Osteoblast (primary cell): ENCODE measurements around the gene LGALS7B. TPM values are rescaled to one million over a fixed set of nuclear protein-coding genes. Genes with fewer than 3 reads are reported as not detected.

ENCODE experiments used
- DNase-seq: peaks from one replicate; pipeline ENCODE4 v3.0.0; 2011; ENCODE audit warnings: low spot score, mixed read lengths; ENCODE audit not compliant: insufficient read length; ENCODE audit errors: missing footprints
- H2AFZ ChIP-seq: 2 replicates; pipeline ENCODE4 v1.6.0; 2011; ENCODE audit warnings: mild to moderate bottlenecking, low read length
- H3K27ac ChIP-seq: 2 replicates; pipeline ENCODE4 v1.5.1; 2011; ENCODE audit warnings: mild to moderate bottlenecking, low read depth, low read length, moderate library complexity
- H3K27me3 ChIP-seq: 2 replicates; pipeline ENCODE4 v1.6.0; 2012; ENCODE audit warnings: mild to moderate bottlenecking, control low read depth, inconsistent platforms, low read length, moderate library complexity; ENCODE audit not compliant: insufficient read depth
- H3K36me3 ChIP-seq: 2 replicates; pipeline ENCODE4 v1.5.1; 2011; ENCODE audit warnings: mild to moderate bottlenecking, low read length, control low read depth, moderate library complexity; ENCODE audit not compliant: insufficient read depth
- H3K4me1 ChIP-seq: 2 replicates; pipeline ENCODE4 v1.5.1; 2011; ENCODE audit warnings: mild to moderate bottlenecking, low read length, control low read depth, moderate library complexity; ENCODE audit not compliant: insufficient read depth
- H3K4me2 ChIP-seq: 2 replicates; pipeline ENCODE4 v1.6.0; 2011; ENCODE audit warnings: mild to moderate bottlenecking, low read length; ENCODE audit not compliant: insufficient read depth
- H3K4me3 ChIP-seq: fragments of 200-600 bp; sonication (generic); 3 replicates; pipeline ENCODE4 v1.5.1; 2012; ENCODE audit warnings: mild to moderate bottlenecking, low read length, inconsistent platforms; ENCODE audit not compliant: insufficient read depth
- H3K79me2 ChIP-seq: 2 replicates; pipeline ENCODE4 v1.6.0; 2012; ENCODE audit warnings: mild to moderate bottlenecking, low read length, control low read depth, inconsistent platforms; ENCODE audit not compliant: insufficient read depth
- H3K9me3 ChIP-seq: 2 replicates; pipeline ENCODE4 v1.5.1; 2011; ENCODE audit warnings: low read depth, low read length, control low read depth
- H4K20me1 ChIP-seq: 2 replicates; pipeline ENCODE4 v1.6.0; 2012; ENCODE audit warnings: mild to moderate bottlenecking, low read length, control low read depth; ENCODE audit not compliant: insufficient read depth
- total RNA-seq: library from RNA; depleted of rRNA; stranded (reverse); fragments of >200 nt; gene quantifications from 2 replicates; pipeline ENCODE4 v1.2.3, GENCODE V29; 2012
- TF ChIP-seq, protein P1 (sequence below): IDR thresholded peaks from 2 replicates; pipeline ENCODE4 v1.5.1; 2011; ENCODE audit warnings: mild to moderate bottlenecking, low read depth, low read length, moderate library complexity; ENCODE audit errors: extremely low read depth

Gene LGALS7B
- total RNA-seq, 1 donor = not detected

DNA sequence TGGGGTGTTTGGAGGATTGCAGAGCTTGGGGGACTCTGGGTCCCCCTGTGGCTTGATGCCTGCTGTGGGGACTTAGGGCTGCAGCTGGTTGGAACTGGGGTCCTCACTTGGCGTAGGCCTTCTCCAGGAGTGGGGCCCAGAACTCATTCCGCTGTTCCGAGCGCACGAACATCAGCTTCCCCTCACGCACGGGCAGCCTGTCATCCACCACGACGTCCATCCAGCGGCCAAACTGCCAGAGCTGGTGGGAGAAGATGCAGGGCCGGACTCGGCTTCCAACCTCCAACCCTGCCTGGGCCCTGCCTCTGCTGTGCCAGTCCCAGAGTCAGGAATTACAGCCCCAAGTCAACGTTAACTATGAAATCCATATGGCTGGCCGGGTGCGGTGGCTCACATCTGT, 47.3 kb upstream of the LGALS7B start:
- no peaks in the 10 kb centered on the region for H3K36me3 ChIP-seq
- no peak overlapping the region for H3K4me2 ChIP-seq
- H3K9me3 ChIP-seq = no peaks in the 10 kb centered on the region
- H3K79me2 ChIP-seq = no peaks in the 10 kb centered on the region
- no peak overlapping the region for H2AFZ ChIP-seq
- H3K27me3 ChIP-seq = no peaks in the 10 kb centered on the region
- no peaks in the 10 kb centered on the region for H3K4me1 ChIP-seq
- peak; percentile 76 for DNase-seq
- H3K4me3 ChIP-seq = no peak overlapping the region
- TF ChIP-seq, protein P1, sequence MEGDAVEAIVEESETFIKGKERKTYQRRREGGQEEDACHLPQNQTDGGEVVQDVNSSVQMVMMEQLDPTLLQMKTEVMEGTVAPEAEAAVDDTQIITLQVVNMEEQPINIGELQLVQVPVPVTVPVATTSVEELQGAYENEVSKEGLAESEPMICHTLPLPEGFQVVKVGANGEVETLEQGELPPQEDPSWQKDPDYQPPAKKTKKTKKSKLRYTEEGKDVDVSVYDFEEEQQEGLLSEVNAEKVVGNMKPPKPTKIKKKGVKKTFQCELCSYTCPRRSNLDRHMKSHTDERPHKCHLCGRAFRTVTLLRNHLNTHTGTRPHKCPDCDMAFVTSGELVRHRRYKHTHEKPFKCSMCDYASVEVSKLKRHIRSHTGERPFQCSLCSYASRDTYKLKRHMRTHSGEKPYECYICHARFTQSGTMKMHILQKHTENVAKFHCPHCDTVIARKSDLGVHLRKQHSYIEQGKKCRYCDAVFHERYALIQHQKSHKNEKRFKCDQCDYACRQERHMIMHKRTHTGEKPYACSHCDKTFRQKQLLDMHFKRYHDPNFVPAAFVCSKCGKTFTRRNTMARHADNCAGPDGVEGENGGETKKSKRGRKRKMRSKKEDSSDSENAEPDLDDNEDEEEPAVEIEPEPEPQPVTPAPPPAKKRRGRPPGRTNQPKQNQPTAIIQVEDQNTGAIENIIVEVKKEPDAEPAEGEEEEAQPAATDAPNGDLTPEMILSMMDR = no peak
- no peaks in the 10 kb centered on the region for H4K20me1 ChIP-seq
- H3K27ac ChIP-seq = no peak overlapping the region

DNA sequence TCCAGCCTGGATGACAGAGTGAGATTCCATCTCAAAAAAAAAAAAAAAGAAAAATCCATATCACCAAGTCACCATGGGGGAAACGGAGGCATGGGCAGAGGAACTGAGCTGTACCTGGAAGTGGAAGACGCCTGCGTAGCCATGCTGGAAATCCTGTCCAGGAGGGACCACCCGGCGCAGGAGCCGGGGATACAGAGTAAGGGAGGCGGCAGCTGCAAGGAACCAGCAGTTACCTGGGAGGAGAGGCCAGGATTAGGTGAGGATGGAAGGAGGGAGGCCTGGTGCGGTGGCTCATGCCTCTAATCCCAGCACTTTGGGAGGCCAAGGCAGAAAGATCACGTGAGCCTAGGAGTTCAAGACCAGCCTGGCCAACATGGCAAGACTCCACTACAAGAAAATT, 46.7 kb upstream of the LGALS7B start:
- Histone ChIP-seq H3K27ac (no peak overlapping the region), H4K20me1 (no peaks in the 10 kb centered on the region)
- TF ChIP-seq, protein P1 = no peak

GRCh38 chr19:38742906-38743305, 46.1 kb upstream of the LGALS7B start:
- H4K20me1 ChIP-seq = no peaks in the 10 kb centered on the region
- DNase-seq = peak; percentile 78
- no peaks in the 10 kb centered on the region for H3K27me3 ChIP-seq
- no peaks in the 10 kb centered on the region for H3K36me3 ChIP-seq
- H3K9me3 ChIP-seq = no peaks in the 10 kb centered on the region
- no peak overlapping the region for H2AFZ ChIP-seq
- H3K27ac ChIP-seq = no peak overlapping the region
- H3K4me1 ChIP-seq = no peaks in the 10 kb centered on the region
- H3K79me2 ChIP-seq = no peaks in the 10 kb centered on the region
- no peak overlapping the region for H3K4me2 ChIP-seq
- no peak overlapping the region for H3K4me3 ChIP-seq
- TF ChIP-seq, protein P1 = no peak

More for the DNA sequence above, 46.7 kb upstream of the LGALS7B start:
- no peak for DNase-seq
- H3K27me3 ChIP-seq = no peaks in the 10 kb centered on the region
- no peaks in the 10 kb centered on the region for H3K79me2 ChIP-seq
- no peaks in the 10 kb centered on the region for H3K4me1 ChIP-seq
- no peaks in the 10 kb centered on the region for H3K9me3 ChIP-seq
- H3K36me3 ChIP-seq = no peaks in the 10 kb centered on the region
- H3K4me3 ChIP-seq = no peak overlapping the region
- no peak overlapping the region for H3K4me2 ChIP-seq
- H2AFZ ChIP-seq = no peak overlapping the region

- Histone ChIP-seq H3K4me2 (no peak overlapping the region), H2AFZ (no peak overlapping the region), H3K4me3 (no peak overlapping the region), H3K36me3 (no peaks in the 10 kb centered on the region), H3K27ac (no peak overlapping the region), H4K20me1 (no peaks in the 10 kb centered on the region), H3K27me3 (no peaks in the 10 kb centered on the region), H3K4me1 (no peaks in the 10 kb centered on the region), H3K79me2 (no peaks in the 10 kb centered on the region), H3K9me3 (no peaks in the 10 kb centered on the region)
- TF ChIP-seq, protein P1 = no peak
- peak; percentile 60 for DNase-seq
These were observed 45.4 kb upstream of the LGALS7B start for GRCh38 chr19:38743394-38744297.
